Upper lobe of left lung (tissue), 6 donors: ENCODE measurements around the gene TRIM75. TPM values are rescaled to one million over a fixed set of nuclear protein-coding genes. Genes with fewer than 3 reads are reported as not detected.
"Not testable (repeated sequence)": the region's sequence is repeated elsewhere in the genome, so short reads cannot be mapped to it uniquely, and the experiment has no call there.

Experiments
- ATAC-seq, 2 donors: fragments of 200-7000 bp; cut with Tn5 transposase; one replicate each; pipeline ENCODE4 v1.9.1; 2022; ENCODE audit warnings: mild to moderate bottlenecking in 2 of 2, moderate library complexity in 2 of 2; ENCODE audit not compliant: low FRiP score in 2 of 2
- DNase-seq, 2 donors: peaks; one replicate each; pipeline ENCODE4 v3.0.0-alpha.2; 2019 to 2020
- H3K27ac ChIP-seq, 4 donors: fragments of 200-600 bp; sonication (generic); one replicate each; pipeline ENCODE4 v1.5.1; 2016 to 2019
- H3K27me3 ChIP-seq, 4 donors: fragments of 200-600 bp; sonication (generic); one replicate each; pipeline ENCODE4 v1.5.1; 2017 to 2019
- H3K36me3 ChIP-seq, 4 donors: fragments of 200-600 bp; sonication (generic); one replicate each; pipeline ENCODE4 v1.5.1; 2016 to 2019
- H3K4me1 ChIP-seq, 4 donors: fragments of 200-600 bp; sonication (generic); one replicate each; pipeline ENCODE4 v1.5.1; 2018 to 2019
- H3K4me3 ChIP-seq, 4 donors: fragments of 200-600 bp; sonication (generic); one replicate each; pipeline ENCODE4 v1.5.1; 2017 to 2019; ENCODE audit warnings: mild to moderate bottlenecking in 2 of 4, moderate library complexity in 1 of 4
- H3K9me3 ChIP-seq, 4 donors: fragments of 200-600 bp; sonication (generic); one replicate each; pipeline ENCODE4 v1.5.1; 2018 to 2019
- CTCF ChIP-seq, 6 experiments: fragments of 450-650 bp in 4 of 6; fragments of 200-600 bp in 2 of 6; sonication (generic) in 2 of 6; IDR thresholded peaks; one replicate each; pipeline ENCODE4 v1.5.1; 2016 to 2019; ENCODE audit warnings: antibody characterized with exemption in 6 of 6
- EP300 ChIP-seq, 4 donors: sonication (generic); formaldehyde crosslinking; IDR thresholded peaks; one replicate each; pipeline ENCODE4 v1.5.1; 2017; ENCODE audit warnings: antibody characterized with exemption in 4 of 4, control low read depth in 2 of 4
- POLR2A ChIP-seq, 4 donors: fragments of 450-650 bp; IDR thresholded peaks; one replicate each; pipeline ENCODE4 v1.5.1; 2016 to 2017; ENCODE audit warnings: antibody characterized with exemption in 4 of 4, mild to moderate bottlenecking in 2 of 4
- POLR2AphosphoS5 ChIP-seq, 2 donors: sonication (generic); formaldehyde crosslinking; IDR thresholded peaks; one replicate each; pipeline ENCODE4 v1.5.1; 2017; ENCODE audit warnings: antibody characterized with exemption in 2 of 2
- WGBS, 2 donors: methylation state at CpG; one replicate each; pipeline ENCODE4 v1.1.5; 2017 to 2018; 5-methylcytosine and 5-hydroxymethylcytosine counted together
- total RNA-seq, 6 donors: library from RNA; depleted of rRNA in 4 of 6; stranded (reverse); fragments of >200 nt in 4 of 6; gene quantifications; one replicate each; pipeline versions ENCODE4 v1.1.0 to v1.2.1, GENCODE V29; 2016 to 2021
- donor health status: DM: no; HTN: no; CAD: no; lungs with moderate emphysema.
- donor health status: DM: no; HTN: yes; CAD: no; lungs with severe emphysema.

TRIM75 gene
- total RNA-seq, 6 donors from 2014 or later: not detected

GRCh38 chr4:165010487-165010886, 43.2 kb upstream of the TRIM75 start:
- TF ChIP-seq POLR2AphosphoS5 (IDR thresholded peaks at IDR 0.05) (no peak), EP300 (IDR thresholded peaks at IDR 0.05) (no peak), POLR2A (IDR thresholded peaks at IDR 0.05) (no peak), CTCF (IDR thresholded peaks at IDR 0.05) (no peak)
- H3K4me1 ChIP-seq: no peaks in the 10 kb centered on the region
- no peaks in the 10 kb centered on the region for H3K9me3 ChIP-seq
- no peak for ATAC-seq
- no peak for DNase-seq
- no peaks in the 10 kb centered on the region for H3K27me3 ChIP-seq
- H3K27ac ChIP-seq: no peak overlapping the region
- H3K36me3 ChIP-seq: no peaks in the 10 kb centered on the region
- 86 to 100% methylated on average over 2 of the region's 2 CpGs for WGBS, 2 donors
- no peak overlapping the region for H3K4me3 ChIP-seq

- no peak for ATAC-seq
- H3K4me3 ChIP-seq: no peak overlapping the region
- WGBS, 2 donors: 72 to 79% methylated on average over 8 of the region's 8 CpGs
These were observed 42.7 kb upstream of the TRIM75 start for GRCh38 chr4:165010991-165011390.

GRCh38 chr4:165011403-165011802, 42.3 kb upstream of the TRIM75 start:
- Histone ChIP-seq H3K9me3 (no peaks in the 10 kb centered on the region), H3K4me3 (no peak overlapping the region), H3K4me1 (no peaks in the 10 kb centered on the region), H3K36me3 (no peaks in the 10 kb centered on the region), H3K27me3 (no peaks in the 10 kb centered on the region), H3K27ac (no peak overlapping the region)
- 83 to 87% methylated on average over 5 of the region's 5 CpGs for WGBS, 2 donors
- DNase-seq: no peak
- TF ChIP-seq POLR2AphosphoS5 (IDR thresholded peaks at IDR 0.05): no peak
- no peak for TF ChIP-seq CTCF (IDR thresholded peaks at IDR 0.05)
- no peak for TF ChIP-seq EP300 (IDR thresholded peaks at IDR 0.05)
- TF ChIP-seq POLR2A (IDR thresholded peaks at IDR 0.05): no peak
- ATAC-seq: no peak

More at GRCh38 chr4:165010991-165011390, 42.7 kb upstream of the TRIM75 start:
- Histone ChIP-seq H3K27me3 (no peaks in the 10 kb centered on the region), H3K27ac (no peak overlapping the region), H3K4me1 (no peaks in the 10 kb centered on the region), H3K9me3 (no peaks in the 10 kb centered on the region), H3K36me3 (no peaks in the 10 kb centered on the region)
- no peak for TF ChIP-seq POLR2A (IDR thresholded peaks at IDR 0.05)
- TF ChIP-seq POLR2AphosphoS5 (IDR thresholded peaks at IDR 0.05): no peak
- no peak for TF ChIP-seq CTCF (IDR thresholded peaks at IDR 0.05)
- no peak for TF ChIP-seq EP300 (IDR thresholded peaks at IDR 0.05)
- no peak for DNase-seq

- TF ChIP-seq POLR2A (IDR thresholded peaks at IDR 0.05) (no peak), EP300 (IDR thresholded peaks at IDR 0.05) (no peak), POLR2AphosphoS5 (IDR thresholded peaks at IDR 0.05) (no peak), CTCF (IDR thresholded peaks at IDR 0.05) (no peak)
- H3K27ac ChIP-seq: no peak overlapping the region
- H3K36me3 ChIP-seq: no peaks in the 10 kb centered on the region
- no peak for DNase-seq
- H3K27me3 ChIP-seq: no peaks in the 10 kb centered on the region
- no peaks in the 10 kb centered on the region for H3K9me3 ChIP-seq
- H3K4me3 ChIP-seq: no peak overlapping the region
- no peak for ATAC-seq
- H3K4me1 ChIP-seq: no peaks in the 10 kb centered on the region
These were observed 40.0 kb upstream of the TRIM75 start for GRCh38 chr4:165013691-165014090.

GRCh38 chr4:165016971-165017370, 36.7 kb upstream of the TRIM75 start:
- Histone ChIP-seq H3K27ac (no peak overlapping the region), H3K4me3 (no peak overlapping the region), H3K4me1 (no peaks in the 10 kb centered on the region), H3K9me3 (no peaks in the 10 kb centered on the region), H3K36me3 (no peaks in the 10 kb centered on the region), H3K27me3 (no peaks in the 10 kb centered on the region)
- no peak for ATAC-seq
- WGBS, 2 donors: 35 to 47% methylated on average over 5 of the region's 5 CpGs
- TF ChIP-seq POLR2AphosphoS5 (IDR thresholded peaks at IDR 0.05) (no peak), EP300 (IDR thresholded peaks at IDR 0.05) (no peak)
- no peak for DNase-seq

GRCh38 chr4:165019995-165020394, 33.7 kb upstream of the TRIM75 start:
- peak in 1 of 2 donors; percentile 56 for DNase-seq
- WGBS, 2 donors: 100% methylated on average over 6 of the region's 30 CpGs; no CpG with 5 or more reads in 1 of the 2 donors

GRCh38 chr4:165025782-165026181, 27.9 kb upstream of the TRIM75 start:
- not testable (repeated sequence) for H3K4me3 ChIP-seq, H3K4me1 ChIP-seq, H3K27ac ChIP-seq, ATAC-seq, DNase-seq, H3K9me3 ChIP-seq, H3K27me3 ChIP-seq, H3K36me3 ChIP-seq
- 86 to 94% methylated on average over 8 of the region's 8 CpGs for WGBS, 2 donors

More at GRCh38 chr4:165019995-165020394, 33.7 kb upstream of the TRIM75 start:
- not testable (repeated sequence) for H3K27ac ChIP-seq, H3K9me3 ChIP-seq, H3K4me1 ChIP-seq, H3K27me3 ChIP-seq, ATAC-seq, H3K4me3 ChIP-seq, H3K36me3 ChIP-seq
